ENCODE measurements around the gene SMC5.

The SMC5 gene

DNA sequence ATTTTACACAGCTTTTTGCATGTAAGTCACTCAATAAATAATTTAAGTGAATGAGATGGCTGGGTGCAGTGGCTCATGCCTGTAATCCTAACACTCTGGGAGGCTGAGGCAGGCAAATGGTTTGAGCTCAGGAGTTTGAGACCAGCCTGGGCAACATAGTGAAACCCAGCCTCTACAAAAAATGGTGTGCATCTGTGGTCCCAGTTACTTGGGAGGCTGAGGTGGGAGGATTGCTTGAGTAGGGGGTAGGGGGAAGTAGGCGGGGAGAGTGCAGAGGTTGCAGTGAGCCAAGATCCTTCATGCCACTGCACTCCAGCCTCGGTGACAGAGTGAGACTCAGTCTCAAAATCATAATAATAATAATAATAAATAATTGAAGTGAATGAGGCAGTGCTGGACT, 145.5 kb downstream of the SMC5 start:
- no peak for TF ChIP-seq CTCF (IDR thresholded peaks at IDR 0.05; ENCODE audit: low read depth, low read length)
- Histone ChIP-seq H3K4me3 (ENCODE audit: low read depth, low read length) (no peak overlapping the region), H3K36me3 (no peaks in the 10 kb centered on the region), H3K27me3 (no peaks in the 10 kb centered on the region), H3K9me3 (no peaks in the 10 kb centered on the region), H3K4me1 (peaks cover 9% of the 10 kb centered on the region)
- DNase-seq = no peak
